Esophagus muscularis mucosa (tissue), 3 donors: ENCODE results near the gene RRBP1.

Experiments used
- CTCF ChIP-seq, 3 experiments: fragments of 200-600 bp in 2 of 3; fragments of 450-650 bp in 1 of 3; sonication (generic) in 2 of 3; IDR thresholded peaks; one replicate each; pipeline ENCODE4 v1.5.1; 2017 to 2019; ENCODE audit warnings: antibody characterized with exemption in 3 of 3, mild to moderate bottlenecking in 2 of 3, moderate library complexity in 1 of 3
- POLR2A ChIP-seq: fragments of 450-650 bp; IDR thresholded peaks from one replicate; pipeline ENCODE4 v1.6.1; 2017; ENCODE audit warnings: antibody characterized with exemption, moderate library complexity, mild to moderate bottlenecking, low read depth

DNA sequence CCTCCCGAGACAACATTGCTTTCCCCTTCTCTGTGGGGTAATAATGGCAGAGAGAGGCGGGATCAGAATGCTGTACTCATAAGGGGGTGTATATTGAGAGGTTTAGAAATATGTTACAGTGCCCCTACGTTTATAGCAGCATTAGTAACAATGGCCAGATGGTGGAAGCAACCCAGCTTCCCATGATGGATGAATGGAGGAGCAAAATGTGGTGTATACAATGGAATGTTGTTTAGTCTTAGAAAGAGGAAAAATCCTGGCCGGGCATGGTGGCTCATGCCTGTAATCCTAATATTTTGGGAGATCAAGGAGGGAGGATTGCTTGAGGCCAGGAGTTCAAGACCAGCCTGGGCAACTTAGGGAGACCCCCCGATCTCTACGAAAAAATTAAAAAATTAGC is 30.7 kb upstream of the RRBP1 start:
- TF ChIP-seq CTCF (IDR thresholded peaks at IDR 0.05): no peak
- no peak for TF ChIP-seq POLR2A
